CD14-positive monocyte (primary cell): ENCODE data around the gene LGALS1. TPM values are rescaled to one million over a fixed set of nuclear protein-coding genes. Genes with fewer than 3 reads are reported as not detected.

ENCODE experiments used
- DNase-seq, 3 donors: peaks; one replicate each; pipeline ENCODE4 v3.0.0-alpha.2; 2011 to 2022
- H2AFZ ChIP-seq: 2 replicates; pipeline ENCODE4 v1.6.0; 2012; ENCODE audit warnings: mild to moderate bottlenecking, low read depth, low read length, inconsistent platforms; ENCODE audit not compliant: insufficient read depth, poor library complexity, severe bottlenecking
- H3K27ac ChIP-seq, 2 donors: 1 replicate in 1 of 2; 2 replicates in 1 of 2; pipeline ENCODE4 v1.5.1; 2012 to 2013; ENCODE audit warnings: low read length in 2 of 2, control low read depth in 1 of 2, inconsistent platforms in 1 of 2, low read depth in 1 of 2, mild to moderate bottlenecking in 1 of 2
- H3K27me3 ChIP-seq, 2 donors: one replicate each; pipeline versions ENCODE4 v1.6.0 to v1.6.1; 2011 to 2013; ENCODE audit warnings: low read length in 2 of 2; ENCODE audit not compliant: control insufficient read depth in 2 of 2, insufficient read depth in 2 of 2
- H3K36me3 ChIP-seq, 2 donors: replicated peaks in 1 of 2; 1 replicate in 1 of 2; 2 replicates in 1 of 2; pipeline versions ENCODE4 v1.5.1 to v1.6.1; 2012 to 2013; ENCODE audit warnings: low read length in 2 of 2, control low read depth in 1 of 2, inconsistent platforms in 1 of 2, mild to moderate bottlenecking in 1 of 2; ENCODE audit not compliant: insufficient read depth in 2 of 2, control insufficient read depth in 1 of 2
- H3K4me1 ChIP-seq, 2 donors: 1 replicate in 1 of 2; 2 replicates in 1 of 2; pipeline versions ENCODE4 v1.5.1 to v1.6.1; 2012 to 2013; ENCODE audit warnings: low read length in 2 of 2, control low read depth in 1 of 2, inconsistent platforms in 1 of 2, mild to moderate bottlenecking in 1 of 2, moderate library complexity in 1 of 2; ENCODE audit not compliant: insufficient read depth in 2 of 2, control insufficient read depth in 1 of 2
- H3K4me2 ChIP-seq: replicated peaks from 2 replicates; pipeline ENCODE3; 2012; ENCODE audit warnings: low read length, moderate library complexity, mild to moderate bottlenecking; ENCODE audit not compliant: poor library complexity, severe bottlenecking; ENCODE audit errors: extremely low read depth
- H3K4me3 ChIP-seq, 3 experiments: fragments of 200-600 bp in 1 of 3; sonication (generic) in 1 of 3; replicated peaks in 1 of 3; 1 replicate in 2 of 3; 2 replicates in 1 of 3; pipeline ENCODE4 v1.5.1; 2011 to 2013; ENCODE audit warnings: low read length in 3 of 3, mild to moderate bottlenecking in 3 of 3, control low read depth in 2 of 3, low read depth in 2 of 3, inconsistent platforms in 1 of 3, moderate library complexity in 1 of 3
- H3K79me2 ChIP-seq: 2 replicates; pipeline ENCODE4 v1.6.0; 2012; ENCODE audit warnings: mild to moderate bottlenecking, control low read depth, inconsistent platforms, low read length, moderate library complexity; ENCODE audit not compliant: insufficient read depth
- H3K9ac ChIP-seq: 2 replicates; pipeline ENCODE4 v1.6.0; 2017; ENCODE audit warnings: low read length, mild to moderate bottlenecking; ENCODE audit not compliant: insufficient read depth, poor library complexity, severe bottlenecking
- H3K9me3 ChIP-seq, 2 donors: replicated peaks in 1 of 2; 1 replicate in 1 of 2; 2 replicates in 1 of 2; pipeline versions ENCODE4 v1.5.1 to v1.6.1; 2012 to 2013; ENCODE audit warnings: low read length in 2 of 2, control low read depth in 1 of 2; ENCODE audit not compliant: control insufficient read depth in 1 of 2, insufficient read depth in 1 of 2
- H4K20me1 ChIP-seq: 2 replicates; pipeline ENCODE4 v1.6.0; 2012; ENCODE audit warnings: mild to moderate bottlenecking, low read length, control low read depth, moderate library complexity; ENCODE audit not compliant: insufficient read depth
- H3K27ac Mint-ChIP-seq, 7 donors: one replicate each; pipeline ENCODE4 v1.8.0; 2020; ENCODE audit warnings: mild to moderate bottlenecking in 7 of 7, mixed read lengths in 7 of 7, moderate library complexity in 6 of 7, inconsistent platforms in 2 of 7
- H3K27me3 Mint-ChIP-seq, 3 donors: one replicate each; pipeline ENCODE4 v1.8.0; 2021 to 2022; ENCODE audit warnings: low read depth in 3 of 3, mild to moderate bottlenecking in 3 of 3, mixed read lengths in 3 of 3, moderate library complexity in 3 of 3, inconsistent platforms in 1 of 3
- H3K36me3 Mint-ChIP-seq, 2 donors: one replicate each; pipeline ENCODE4 v1.8.0; 2020; ENCODE audit warnings: mixed read lengths in 2 of 2, inconsistent platforms in 1 of 2, mild to moderate bottlenecking in 1 of 2
- H3K4me1 Mint-ChIP-seq: one replicate; pipeline ENCODE4 v1.8.0; 2020; ENCODE audit warnings: mild to moderate bottlenecking, mixed read lengths
- H3K4me3 Mint-ChIP-seq, 2 donors: one replicate each; pipeline ENCODE4 v1.8.0; 2020; ENCODE audit warnings: mild to moderate bottlenecking in 2 of 2, mixed read lengths in 2 of 2, moderate library complexity in 1 of 2
- H3K9me3 Mint-ChIP-seq, 7 donors: one replicate each; pipeline ENCODE4 v1.8.0; 2020 to 2022; ENCODE audit warnings: mixed read lengths in 7 of 7, mild to moderate bottlenecking in 6 of 7, moderate library complexity in 6 of 7, inconsistent platforms in 2 of 7
- CTCF ChIP-seq: fragments of 200-600 bp; IDR thresholded peaks from one replicate; pipeline ENCODE4 v1.8.0; 2022; ENCODE audit warnings: antibody characterized with exemption, mild to moderate bottlenecking
- WGBS: methylation state at CpG from one replicate; pipeline ENCODE4 v1.1.5; 2013; ENCODE audit warnings: missing lambda C conversion rate; ENCODE audit not compliant: insufficient coverage; 5-methylcytosine and 5-hydroxymethylcytosine counted together
- intact Hi-C, 2 donors: fragments of 100-400 bp; cut with micrococcal nuclease; formaldehyde crosslinking; loops; one replicate each; pipeline versions ENCODE4 v1.15.0 to v1.15.1; 2023
- polyA plus RNA-seq, 3 donors: library from polyadenylated mRNA; depleted of rRNA in 1 of 3; unstranded in 2 of 3; stranded (reverse) in 1 of 3; fragments of 300-500 nt in 2 of 3; fragments of >200 nt in 1 of 3; fragmentation: Illumina TruSeq in 2 of 3; gene quantifications; 1 replicate in 2 of 3; 2 replicates in 1 of 3; pipeline ENCODE4 v1.2.3, GENCODE V29; 2012 to 2021

Gene LGALS1
- polyA plus RNA-seq, 3 donors: 1,719 to 2,320 (median 1,844) TPM

GRCh38 chr22:37679670-37680069 lies 4.2 kb downstream of the LGALS1 start:
- H3K9me3 Mint-ChIP-seq: no peaks in the 10 kb centered on the region
- Histone ChIP-seq H3K9ac (no peak overlapping the region), H3K79me2 (peaks cover 41% of the 10 kb centered on the region), H3K27me3 (no peaks in the 10 kb centered on the region), H3K4me3 (no peak overlapping the region), H4K20me1 (peaks cover 52% of the 10 kb centered on the region), H3K9me3 (no peaks in the 10 kb centered on the region), H2AFZ (no peak overlapping the region), H3K4me2 (no peak overlapping the region), H3K27ac (peak overlapping the region in 1 of 2 donors; percentile 20), H3K4me1 (peaks cover 47 to 51% of the 10 kb centered on the region in 2 donors), H3K36me3 (peaks cover 18 to 22% of the 10 kb centered on the region in 2 donors)
- DNase-seq: no peak
- H3K4me3 Mint-ChIP-seq: no peak overlapping the region
- H3K27ac Mint-ChIP-seq: peak overlapping the region in 4 of 7 donors; percentile 32 to 60 (median 58)
- no peak for TF ChIP-seq CTCF
- no peaks in the 10 kb centered on the region for H3K27me3 Mint-ChIP-seq
- 100% methylated on average over 3 of the region's 8 CpGs for WGBS
- intact Hi-C loops: loop anchor here (2.0 to 10.0 kb wide), 4 partner anchors 37 to 165 kb away; partner anchors contain the start of genes ANKRD54 (in 1 of the 2), EIF3L (in 1 of the 2) and GCAT (in 1 of the 2)
- peaks cover 29% of the 10 kb centered on the region for H3K4me1 Mint-ChIP-seq
- H3K36me3 Mint-ChIP-seq: peaks cover 13 to 33% of the 10 kb centered on the region in 2 donors

- peak overlapping the region in 2 of 7 donors; percentile 60 to 63 for H3K27ac Mint-ChIP-seq
- Histone ChIP-seq H3K4me1 (peaks cover 40 to 45% of the 10 kb centered on the region in 2 donors), H3K9ac (no peak overlapping the region), H3K9me3 (no peaks in the 10 kb centered on the region), H3K79me2 (peaks cover 35% of the 10 kb centered on the region), H2AFZ (no peak overlapping the region), H3K4me3 (no peak overlapping the region), H3K27ac (peak overlapping the region in 1 of 2 donors; percentile 20), H3K36me3 (peaks cover 18 to 22% of the 10 kb centered on the region in 2 donors), H3K27me3 (no peaks in the 10 kb centered on the region), H3K4me2 (no peak overlapping the region), H4K20me1 (peaks cover 52% of the 10 kb centered on the region)
- peaks cover 24% of the 10 kb centered on the region for H3K4me1 Mint-ChIP-seq
- TF ChIP-seq CTCF: no peak
- H3K27me3 Mint-ChIP-seq: no peaks in the 10 kb centered on the region
- H3K9me3 Mint-ChIP-seq: no peaks in the 10 kb centered on the region
- peaks cover 13 to 33% of the 10 kb centered on the region in 2 donors for H3K36me3 Mint-ChIP-seq
- no peak for DNase-seq
- no peak overlapping the region for H3K4me3 Mint-ChIP-seq
- intact Hi-C loops: loop anchor here in 1 of 2 donors (2.0 to 10.0 kb wide), 2 partner anchors 38 to 124 kb away; partner anchors contain the start of gene GCAT
- WGBS: 96% methylated on average over 4 of the region's 7 CpGs
These were observed 4.9 kb downstream of the LGALS1 start for GRCh38 chr22:37680191-37680851.
